Ascending aorta (tissue), 2 donors: ENCODE data around the gene ANGPT4. TPM values are rescaled to one million over a fixed set of nuclear protein-coding genes. Genes with fewer than 3 reads are reported as not detected.
"Not testable (repeated sequence)": the region's sequence is repeated elsewhere in the genome, so short reads cannot be mapped to it uniquely, and the experiment has no call there.

Source experiments
- DNase-seq, 2 donors: peaks; one replicate each; pipeline ENCODE4 v3.0.0-alpha.2; 2019; ENCODE audit warnings: low spot score in 2 of 2
- H3K27ac ChIP-seq, 2 donors: fragments of 200-600 bp; sonication (generic); one replicate each; pipeline ENCODE4 v1.5.1; 2016 to 2017; ENCODE audit warnings: mild to moderate bottlenecking in 1 of 2
- H3K27me3 ChIP-seq: fragments of 200-600 bp; sonication (generic); one replicate; pipeline ENCODE4 v1.5.1; 2017
- H3K36me3 ChIP-seq, 2 donors: fragments of 200-600 bp; sonication (generic); one replicate each; pipeline ENCODE4 v1.5.1; 2016
- H3K4me1 ChIP-seq, 2 donors: fragments of 200-600 bp; sonication (generic); one replicate each; pipeline ENCODE4 v1.5.1; 2016 to 2017; ENCODE audit warnings: mild to moderate bottlenecking in 1 of 2
- H3K4me3 ChIP-seq, 2 donors: fragments of 200-600 bp; sonication (generic); one replicate each; pipeline ENCODE4 v1.5.1; 2016 to 2017; ENCODE audit warnings: mild to moderate bottlenecking in 1 of 2
- H3K9me3 ChIP-seq, 2 donors: fragments of 200-600 bp; sonication (generic); one replicate each; pipeline ENCODE4 v1.5.1; 2016
- CTCF ChIP-seq, 3 experiments: fragments of 200-600 bp in 2 of 3; fragments of 450-650 bp in 1 of 3; sonication (generic) in 2 of 3; IDR thresholded peaks; one replicate each; pipeline ENCODE4 v1.5.1; 2016 to 2019; ENCODE audit warnings: antibody characterized with exemption in 3 of 3, mild to moderate bottlenecking in 1 of 3, moderate library complexity in 1 of 3
- intact Hi-C: fragments of 100-400 bp; cut with DNase I; formaldehyde crosslinking; loops from one replicate; pipeline ENCODE4 v1.15.1; 2023
- total RNA-seq: library from RNA; depleted of rRNA; stranded (reverse); fragments of >200 nt; gene quantifications from one replicate; pipeline ENCODE4 v1.1.0, GENCODE V29; 2016

ANGPT4 gene
- total RNA-seq, 1 donor from 2014 or later = 5.7 TPM

- Histone ChIP-seq H3K4me3 (no peak overlapping the region), H3K9me3 (no peaks in the 10 kb centered on the region), H3K36me3 (no peaks in the 10 kb centered on the region), H3K27ac (no peak overlapping the region), H3K27me3 (no peaks in the 10 kb centered on the region), H3K4me1 (no peaks in the 10 kb centered on the region)
- no peak for TF ChIP-seq CTCF (IDR thresholded peaks at IDR 0.05)
- intact Hi-C loops = no loop called here
- DNase-seq = no peak
Measured at GRCh38 chr20:904039-904545, 12.0 kb downstream of the ANGPT4 start.

- H3K9me3 ChIP-seq, intact Hi-C loops, H3K4me1 ChIP-seq, H3K36me3 ChIP-seq, H3K4me3 ChIP-seq, H3K27ac ChIP-seq, H3K27me3 ChIP-seq, DNase-seq: not testable (repeated sequence)
Measured at GRCh38 chr20:897436-897835, 18.7 kb downstream of the ANGPT4 start.

- H3K27ac ChIP-seq = no peak overlapping the region
- H3K9me3 ChIP-seq = no peaks in the 10 kb centered on the region
- no peaks in the 10 kb centered on the region for H3K36me3 ChIP-seq
- no peaks in the 10 kb centered on the region for H3K27me3 ChIP-seq
- DNase-seq = no peak
- H3K4me3 ChIP-seq = no peak overlapping the region
- no peaks in the 10 kb centered on the region for H3K4me1 ChIP-seq
- intact Hi-C loops = no loop called here
- no peak for TF ChIP-seq CTCF (IDR thresholded peaks at IDR 0.05)
Measured at GRCh38 chr20:896501-897025, 19.6 kb downstream of the ANGPT4 start.

- H3K9me3 ChIP-seq, H3K4me3 ChIP-seq, H3K27me3 ChIP-seq, H3K27ac ChIP-seq, intact Hi-C loops, H3K4me1 ChIP-seq, H3K36me3 ChIP-seq, DNase-seq: not testable (repeated sequence)
Measured at GRCh38 chr20:892371-892770, 23.8 kb downstream of the ANGPT4 start.

- H3K4me3 ChIP-seq = no peak overlapping the region
- intact Hi-C loops = no loop called here
- no peak overlapping the region for H3K27ac ChIP-seq
- H3K4me1 ChIP-seq = no peaks in the 10 kb centered on the region
- H3K9me3 ChIP-seq = no peaks in the 10 kb centered on the region
- no peaks in the 10 kb centered on the region for H3K36me3 ChIP-seq
- H3K27me3 ChIP-seq = no peaks in the 10 kb centered on the region
- no peak for DNase-seq
- TF ChIP-seq CTCF (IDR thresholded peaks at IDR 0.05) = no peak
Measured at GRCh38 chr20:891706-892080, 24.4 kb downstream of the ANGPT4 start.

GRCh38 chr20:891058-891705 lies 25.0 kb downstream of the ANGPT4 start:
- Histone ChIP-seq H3K4me1 (no peaks in the 10 kb centered on the region), H3K27ac (no peak overlapping the region), H3K27me3 (no peaks in the 10 kb centered on the region), H3K4me3 (no peak overlapping the region), H3K9me3 (no peaks in the 10 kb centered on the region), H3K36me3 (no peaks in the 10 kb centered on the region)
- no peak for DNase-seq
- intact Hi-C loops = no loop called here
- TF ChIP-seq CTCF (IDR thresholded peaks at IDR 0.05) = no peak
